HPDE6-E6E7 (cell line): Measurements from ENCODE around the gene DNTTIP2.
"Not testable (repeated sequence)": the region's sequence is repeated elsewhere in the genome, so short reads cannot be mapped to it uniquely, and the experiment has no call there.

Experiments
- DNase-seq: peaks from one replicate; pipeline ENCODE4 v3.0.0; 2011; ENCODE audit warnings: missing footprints; ENCODE audit errors: extremely low spot score

Gene DNTTIP2, protein sequence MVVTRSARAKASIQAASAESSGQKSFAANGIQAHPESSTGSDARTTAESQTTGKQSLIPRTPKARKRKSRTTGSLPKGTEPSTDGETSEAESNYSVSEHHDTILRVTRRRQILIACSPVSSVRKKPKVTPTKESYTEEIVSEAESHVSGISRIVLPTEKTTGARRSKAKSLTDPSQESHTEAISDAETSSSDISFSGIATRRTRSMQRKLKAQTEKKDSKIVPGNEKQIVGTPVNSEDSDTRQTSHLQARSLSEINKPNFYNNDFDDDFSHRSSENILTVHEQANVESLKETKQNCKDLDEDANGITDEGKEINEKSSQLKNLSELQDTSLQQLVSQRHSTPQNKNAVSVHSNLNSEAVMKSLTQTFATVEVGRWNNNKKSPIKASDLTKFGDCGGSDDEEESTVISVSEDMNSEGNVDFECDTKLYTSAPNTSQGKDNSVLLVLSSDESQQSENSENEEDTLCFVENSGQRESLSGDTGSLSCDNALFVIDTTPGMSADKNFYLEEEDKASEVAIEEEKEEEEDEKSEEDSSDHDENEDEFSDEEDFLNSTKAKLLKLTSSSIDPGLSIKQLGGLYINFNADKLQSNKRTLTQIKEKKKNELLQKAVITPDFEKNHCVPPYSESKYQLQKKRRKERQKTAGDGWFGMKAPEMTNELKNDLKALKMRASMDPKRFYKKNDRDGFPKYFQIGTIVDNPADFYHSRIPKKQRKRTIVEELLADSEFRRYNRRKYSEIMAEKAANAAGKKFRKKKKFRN

DNA sequence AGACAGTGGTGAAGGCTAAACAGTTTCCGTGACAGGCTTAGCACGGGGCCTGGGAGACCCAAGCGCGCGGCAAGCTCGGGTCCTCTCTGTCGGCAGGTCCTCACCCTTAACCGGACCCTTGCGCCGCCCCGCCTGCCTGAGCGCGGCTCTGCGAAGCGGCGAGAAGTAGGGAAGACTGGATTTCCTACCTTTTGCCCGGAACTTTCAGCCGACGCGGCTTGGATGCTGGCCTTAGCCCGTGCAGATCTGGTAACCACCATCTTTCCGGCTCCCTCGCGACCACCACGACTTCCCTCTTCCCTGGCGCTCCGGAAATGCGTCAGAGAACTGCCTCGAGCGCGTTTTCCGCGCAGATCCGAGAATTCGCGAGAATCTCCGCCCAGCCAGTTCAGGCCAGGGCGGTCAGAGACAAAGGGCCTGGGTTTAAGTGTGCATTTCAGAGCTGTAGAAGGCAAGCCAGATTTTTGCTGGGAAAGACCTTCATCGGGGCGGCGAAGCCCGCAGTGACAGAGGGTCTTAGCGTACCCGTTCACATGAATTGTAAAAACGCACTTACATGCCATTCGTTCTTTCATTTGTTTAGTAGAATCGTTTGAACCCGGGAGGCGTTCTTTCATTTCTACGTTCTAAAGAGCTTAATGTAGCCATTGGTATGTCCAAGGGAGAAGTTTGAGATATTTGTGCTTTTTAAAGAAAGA lies at the start of gene DNTTIP2:
Gene DNTTIP2, minus strand, starts transcription at position 318 of the 698 bp plus-strand sequence. Its CDS starts 58 bp downstream, at position 260.
- DNase-seq: peak; percentile 87

DNA sequence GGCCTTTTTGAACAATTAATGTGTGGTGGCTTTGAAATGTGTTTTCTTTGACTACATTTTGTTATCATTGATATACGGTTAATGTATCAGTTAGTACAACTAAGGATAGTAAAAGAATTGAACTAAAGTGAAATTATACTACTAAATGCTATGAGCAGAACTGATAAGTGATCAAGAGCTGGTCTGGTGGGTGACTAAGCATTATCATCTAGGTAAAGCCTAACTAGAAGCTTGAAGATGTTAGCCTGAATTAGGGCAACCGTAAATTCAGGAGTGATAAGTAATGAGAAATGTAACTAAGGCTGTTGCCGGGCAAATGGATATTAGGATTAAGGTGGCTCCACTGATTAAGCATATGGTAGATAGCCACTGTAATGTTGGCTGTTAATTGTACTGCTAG lies 46.2 kb upstream of the DNTTIP2 start:
- no peak for DNase-seq

DNA sequence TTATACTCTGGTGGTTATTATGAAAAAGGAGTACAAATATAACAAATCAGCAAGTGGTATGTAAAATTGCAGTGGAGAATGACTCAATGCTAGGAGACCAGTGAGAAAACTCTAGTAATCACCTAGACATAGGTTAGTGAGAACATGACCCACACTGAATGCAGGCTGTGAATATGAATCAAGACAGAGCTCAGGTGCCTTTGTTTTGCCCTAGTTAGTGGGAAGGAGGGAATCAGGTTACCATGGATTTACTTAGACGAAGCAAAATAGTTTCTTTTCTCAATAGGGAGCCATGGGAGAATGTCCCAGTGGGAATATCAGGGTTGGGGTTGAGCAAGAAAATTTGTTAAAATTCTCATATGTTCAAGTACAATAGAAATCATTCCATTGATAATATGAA lies 40.8 kb upstream of the DNTTIP2 start:
- no peak for DNase-seq

DNA sequence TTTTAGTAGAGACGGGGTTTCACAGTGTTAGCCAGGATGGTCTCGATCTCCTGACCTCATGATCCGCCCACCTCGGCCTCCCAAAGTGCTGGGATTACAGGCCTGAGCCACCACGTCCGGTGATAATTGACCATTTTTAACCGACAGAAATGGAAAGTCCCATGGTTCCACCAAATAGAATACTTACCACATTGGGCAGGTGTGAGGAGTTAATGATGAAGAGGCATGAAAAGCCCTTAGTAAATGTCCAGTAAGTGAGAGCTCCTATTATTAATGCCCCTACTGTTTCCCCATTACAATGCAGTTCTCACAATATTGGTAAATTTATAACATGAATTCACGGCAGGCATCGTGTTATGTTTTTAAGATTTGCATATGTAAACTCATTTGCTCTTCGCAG lies 38.3 kb upstream of the DNTTIP2 start:
- no peak for DNase-seq

DNA sequence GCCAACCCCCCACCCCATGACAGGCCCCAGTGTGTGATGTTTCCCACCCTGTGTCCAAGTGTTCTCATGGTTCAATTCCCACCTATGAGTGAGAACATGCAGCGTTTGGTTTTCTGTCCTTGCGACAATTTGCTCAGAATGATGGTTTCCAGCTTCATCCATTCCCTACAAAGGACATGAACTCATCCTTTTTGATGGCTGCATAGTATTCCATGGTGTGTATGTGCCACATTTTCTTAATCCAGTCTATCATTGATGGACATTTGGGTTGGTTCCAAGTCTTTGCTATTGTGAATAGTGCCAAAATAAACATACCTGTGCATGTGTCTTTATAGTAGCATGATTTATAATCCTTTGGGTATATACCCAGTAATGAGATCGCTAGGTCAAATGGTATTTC lies 31.9 kb upstream of the DNTTIP2 start:
- DNase-seq: not testable (repeated sequence)

DNA sequence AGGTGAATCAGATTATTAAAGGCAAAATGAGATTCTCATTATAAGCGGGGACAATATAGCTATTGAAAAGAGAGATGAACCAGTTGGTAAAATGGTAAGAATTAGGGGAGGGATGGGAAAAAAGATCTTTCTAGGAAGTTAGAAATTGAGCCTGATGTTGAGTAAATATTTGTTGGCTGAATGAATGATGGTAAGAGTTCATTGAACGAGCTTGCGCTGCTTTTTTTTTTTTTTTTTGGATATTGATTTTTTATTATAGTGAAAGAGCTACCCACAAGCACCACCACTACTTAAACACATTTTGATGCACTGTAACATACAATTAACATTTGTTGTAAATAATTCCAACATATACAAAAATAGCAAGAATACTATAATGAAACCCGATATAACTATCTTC lies 31.3 kb upstream of the DNTTIP2 start:
- no peak for DNase-seq

DNA sequence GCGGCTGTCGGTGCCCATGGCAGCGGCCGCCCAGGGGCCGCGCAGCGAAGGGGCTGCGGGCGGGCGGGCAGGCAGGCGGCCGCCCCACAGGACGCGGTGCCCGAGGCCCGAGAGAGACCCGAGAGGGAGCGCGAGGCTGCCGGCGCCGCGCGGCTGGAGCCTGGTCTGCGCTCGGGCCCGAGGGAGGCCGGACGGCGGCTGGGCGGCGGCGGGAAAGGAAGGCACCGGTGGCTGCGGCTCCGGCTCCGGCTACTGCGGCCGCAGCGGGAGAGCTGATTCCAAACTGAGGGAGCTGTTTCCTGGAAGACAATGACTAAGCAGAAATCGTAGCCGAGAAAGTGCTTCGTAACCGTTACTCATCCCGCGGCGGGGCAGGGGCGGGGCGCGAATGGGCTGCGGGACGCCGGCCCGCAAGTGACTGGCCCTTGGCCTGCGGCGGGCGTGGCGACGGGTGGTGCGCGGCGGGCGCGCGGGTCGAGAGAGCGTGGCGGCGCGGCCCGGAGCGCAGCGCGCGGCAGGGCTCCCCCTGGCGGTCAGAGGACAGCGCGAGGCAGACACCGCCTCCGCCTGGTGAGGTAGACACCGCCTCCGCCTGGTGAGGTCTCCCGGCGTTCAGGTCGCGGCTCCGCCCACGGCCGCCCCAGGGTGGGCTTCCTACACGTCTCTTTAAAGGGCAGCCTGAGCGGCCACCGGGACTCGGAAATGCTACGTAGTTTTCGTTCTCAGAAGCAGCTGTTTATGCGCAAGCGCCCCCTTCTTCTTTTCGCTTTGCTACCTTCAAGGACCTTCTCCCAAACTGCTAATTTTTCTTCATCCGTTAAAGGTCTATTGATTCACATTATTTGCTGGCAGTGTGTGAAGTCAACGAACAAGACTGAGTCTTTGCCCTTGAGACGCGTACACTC lies 30.4 kb upstream of the DNTTIP2 start, which contains the start of gene GCLM:
Gene GCLM, minus strand, starts transcription at position 285 of the 905 bp plus-strand sequence. Its CDS starts 267 bp downstream, at position 18.
- peak; percentile 84 for DNase-seq

DNA sequence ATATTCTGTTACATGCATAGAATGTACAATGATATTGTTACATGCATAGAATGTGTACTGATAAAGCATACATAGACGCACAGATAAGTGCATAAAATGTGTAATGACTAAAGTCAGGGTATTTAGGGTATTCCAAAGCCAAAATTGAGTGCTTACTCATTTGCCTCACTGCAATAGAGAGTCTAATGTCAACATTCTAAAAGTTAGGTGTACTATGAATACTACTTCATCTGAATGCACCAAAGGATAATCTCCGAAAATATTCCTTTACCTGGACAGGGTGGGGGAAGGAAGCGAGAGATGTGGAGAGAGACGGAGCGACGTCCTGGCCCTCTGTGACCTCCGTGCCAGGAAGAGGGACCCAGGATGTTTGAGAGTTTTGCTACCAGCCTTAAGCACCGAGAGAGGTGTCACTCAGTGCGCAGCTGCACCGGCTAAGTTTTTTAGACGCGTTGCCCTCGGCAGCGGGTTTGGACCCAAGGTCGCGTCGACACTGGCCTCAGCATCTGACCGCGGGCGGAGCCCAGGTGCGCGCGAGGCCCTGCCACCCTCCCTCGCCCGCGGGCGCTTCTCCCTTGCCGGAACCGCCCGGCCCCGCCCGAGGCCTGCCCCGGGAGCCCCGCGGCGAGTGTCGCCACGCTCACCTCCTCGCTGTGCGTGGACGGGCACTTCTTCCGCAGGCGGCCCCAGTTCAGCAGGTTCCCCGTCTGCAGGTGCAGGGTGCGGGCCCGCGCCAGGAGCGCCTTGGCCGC lies 29.6 kb upstream of the DNTTIP2 start:
- DNase-seq: peak; percentile 16

DNA sequence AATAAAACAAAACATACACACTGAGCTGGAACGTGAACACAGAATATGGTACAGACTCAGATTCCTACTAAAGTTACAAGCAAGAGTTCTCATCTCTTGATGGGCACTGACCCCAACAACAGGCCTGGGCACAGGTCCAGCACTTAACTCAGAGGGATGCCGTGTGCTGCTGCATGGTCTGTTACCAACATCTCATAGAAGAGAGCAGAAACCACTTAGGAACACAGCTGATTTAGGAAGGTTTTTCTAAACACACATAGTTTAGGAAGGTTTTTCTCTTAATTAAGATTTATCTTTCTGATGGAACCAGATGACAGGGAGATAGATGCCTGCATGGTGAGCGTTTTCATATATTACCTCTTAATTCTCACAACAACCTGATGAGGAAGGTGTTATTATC lies 28.7 kb upstream of the DNTTIP2 start:
- no peak for DNase-seq

DNA sequence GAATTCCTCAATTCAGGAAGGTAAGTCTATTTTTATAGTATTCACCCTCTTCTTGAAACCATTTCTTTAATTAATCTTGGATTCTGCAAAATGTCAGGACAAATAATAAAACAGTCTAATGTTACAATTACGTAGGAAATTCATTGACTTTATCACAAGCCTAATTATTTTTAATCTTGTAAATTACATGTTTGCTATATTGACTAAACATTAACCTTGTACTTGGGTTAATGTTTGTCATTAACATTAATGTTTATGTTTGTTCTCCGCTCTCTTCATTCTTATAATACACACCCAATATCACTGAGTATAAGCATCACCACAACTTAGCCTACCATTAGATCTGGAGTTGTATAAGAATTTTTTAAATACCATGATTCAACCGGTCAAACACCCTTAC lies 27.5 kb upstream of the DNTTIP2 start:
- no peak for DNase-seq

DNA sequence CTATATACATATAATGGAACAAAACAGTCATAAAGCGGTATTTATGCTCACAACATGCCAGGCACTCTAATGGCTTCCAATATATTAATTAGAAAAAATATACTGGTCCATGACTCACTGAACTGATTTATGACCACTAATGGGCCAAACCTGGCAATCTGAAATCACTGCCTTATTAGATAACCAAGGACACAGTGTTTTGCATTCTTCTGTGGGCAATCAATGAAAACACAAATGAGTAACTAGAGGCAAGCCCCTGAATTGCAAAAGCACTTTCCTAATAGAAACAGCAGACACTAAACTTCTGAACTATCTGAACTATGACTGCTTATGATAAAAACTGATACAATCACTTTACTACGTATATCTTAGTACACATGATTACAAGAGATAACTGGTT lies 26.7 kb upstream of the DNTTIP2 start:
- no peak for DNase-seq

DNA sequence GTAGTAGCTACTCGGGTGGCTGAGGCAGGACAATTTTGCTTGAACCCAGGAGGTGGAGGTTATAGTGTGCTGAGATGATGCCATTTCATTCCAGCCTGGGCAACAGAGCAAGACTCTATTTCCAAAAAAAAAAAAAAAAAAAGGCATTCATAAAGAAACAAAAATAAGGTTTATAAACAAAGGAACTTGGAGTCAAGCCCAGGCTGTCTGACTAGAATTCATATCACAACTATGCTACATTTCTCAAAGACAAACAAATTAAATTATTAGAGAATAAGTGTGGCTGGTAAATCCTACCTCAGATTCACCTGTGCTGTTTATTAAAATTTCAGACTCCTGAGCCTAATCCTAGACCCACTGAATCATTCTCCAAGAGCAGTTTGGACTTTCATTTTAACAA lies 26.0 kb upstream of the DNTTIP2 start:
- no peak for DNase-seq

DNA sequence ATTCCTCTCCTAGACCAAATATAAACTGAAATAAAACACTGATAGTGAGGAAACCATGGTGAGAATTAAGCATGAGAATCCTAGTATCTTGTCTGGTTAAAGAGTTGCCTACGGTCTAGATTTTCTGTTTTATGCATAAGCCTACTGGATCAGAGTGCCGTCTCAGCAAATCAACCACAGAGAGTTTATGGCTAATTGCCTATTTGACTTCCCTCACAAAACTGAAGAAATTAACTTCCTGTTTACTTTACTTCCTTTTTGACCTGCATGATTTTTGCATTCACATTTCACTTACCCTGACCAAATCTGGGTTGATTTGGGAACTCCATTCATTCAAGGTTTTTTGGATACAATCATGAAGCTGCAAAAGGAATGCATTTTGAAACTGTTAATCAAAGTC lies 25.2 kb upstream of the DNTTIP2 start:
- DNase-seq: no peak

DNA sequence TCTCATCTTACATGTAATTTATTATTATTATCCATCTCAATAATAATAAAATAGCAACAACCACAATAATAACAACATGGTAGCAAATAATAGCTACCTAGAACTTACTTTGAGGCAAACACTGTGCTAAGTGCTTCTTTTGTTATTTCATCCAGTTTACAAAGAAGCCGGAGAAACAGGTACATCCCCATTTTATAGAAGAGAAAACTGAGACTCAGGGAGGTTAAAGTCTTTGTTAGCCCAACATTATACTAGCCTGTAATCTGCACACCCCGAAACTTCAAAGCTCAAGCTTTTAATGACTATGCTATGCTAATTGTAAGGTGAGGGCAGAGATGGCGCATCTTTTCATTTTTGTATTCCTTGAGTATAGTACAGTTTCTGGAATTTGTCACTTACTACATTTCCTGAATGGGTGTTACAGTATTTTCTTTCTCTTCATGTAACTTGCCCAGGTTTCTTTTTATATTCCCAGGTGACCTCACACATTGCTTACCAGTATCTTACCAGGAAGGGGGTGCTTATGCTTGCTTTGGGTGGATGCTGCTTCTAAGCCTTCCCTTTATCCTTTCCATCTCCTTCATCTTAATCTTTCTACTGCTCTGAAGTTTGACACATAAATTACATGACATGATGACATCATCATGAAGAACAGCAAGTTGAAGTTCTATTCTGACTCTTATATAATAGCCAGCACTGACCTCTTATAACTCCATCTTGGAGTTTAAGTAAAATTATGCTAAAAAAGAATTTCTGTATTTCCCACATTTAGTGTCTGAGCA lies 21.9 kb upstream of the DNTTIP2 start:
- DNase-seq: no peak

DNA sequence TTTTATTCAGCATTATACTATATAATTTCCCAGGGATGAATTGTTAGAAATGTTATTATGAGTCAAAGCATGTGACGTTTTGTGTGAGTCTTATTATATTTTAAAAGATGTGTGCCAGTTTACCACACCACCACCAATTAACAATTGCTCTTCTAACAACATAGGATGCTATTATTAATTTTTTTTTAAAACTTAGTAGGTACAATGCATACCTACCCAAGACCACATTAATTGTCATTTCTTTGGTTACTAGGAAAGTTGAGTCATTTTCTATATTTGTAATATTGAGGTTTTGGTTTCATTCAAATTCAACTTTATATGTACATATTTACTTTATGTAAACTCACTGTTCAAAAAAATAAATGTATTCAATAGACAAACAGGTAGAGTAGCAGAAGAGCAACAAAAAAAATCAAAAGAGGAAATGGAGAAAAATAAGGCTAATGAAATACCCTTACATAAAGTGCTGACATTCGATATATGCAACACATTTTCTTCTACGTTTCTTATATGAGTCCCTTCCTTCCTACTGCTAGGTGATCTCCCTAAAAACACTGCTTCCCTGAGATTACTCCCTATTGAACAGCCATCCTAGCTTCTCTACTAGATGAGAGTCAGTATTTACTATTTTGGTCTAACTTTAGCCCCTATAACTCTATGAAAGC lies 20.7 kb upstream of the DNTTIP2 start:
- no peak for DNase-seq

DNA sequence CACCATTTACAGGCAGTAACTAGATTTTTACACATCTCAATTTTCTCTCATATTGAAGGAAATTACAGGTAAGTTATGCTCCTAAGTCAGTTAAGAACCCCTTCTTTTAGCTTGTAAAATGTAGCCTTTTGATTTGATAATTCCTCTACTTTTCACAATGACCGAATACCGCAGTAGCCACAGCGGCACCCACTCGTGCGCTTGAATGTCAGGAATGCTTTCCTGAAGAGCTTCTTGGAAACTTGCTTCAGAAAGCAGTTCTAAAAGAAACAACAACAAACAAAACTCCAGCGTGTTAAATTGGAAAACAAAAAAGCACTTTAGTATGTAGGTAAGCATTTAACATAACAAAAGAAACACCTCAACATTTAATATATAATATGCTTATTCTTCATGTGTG lies 9.9 kb upstream of the DNTTIP2 start:
- DNase-seq: no peak

DNA sequence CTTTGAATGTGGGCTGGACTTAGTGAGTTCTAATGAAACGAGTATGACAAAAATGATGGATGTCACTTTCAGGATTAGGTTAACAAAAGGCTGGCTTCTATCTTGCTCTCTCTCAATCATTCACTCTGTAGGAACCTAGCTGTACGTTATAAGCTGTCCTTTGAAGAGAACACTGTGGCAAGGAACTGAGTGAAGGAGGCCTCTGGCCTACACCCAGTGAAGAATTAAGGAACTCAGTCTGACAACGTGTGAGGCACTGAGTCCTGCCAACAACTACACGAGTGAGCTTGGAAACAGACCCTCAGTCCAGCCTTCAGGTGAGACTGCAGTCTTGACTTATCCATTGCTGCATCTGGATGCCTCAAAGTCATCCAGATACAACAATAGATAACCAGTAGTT lies 3.3 kb upstream of the DNTTIP2 start:
- DNase-seq: no peak

DNA sequence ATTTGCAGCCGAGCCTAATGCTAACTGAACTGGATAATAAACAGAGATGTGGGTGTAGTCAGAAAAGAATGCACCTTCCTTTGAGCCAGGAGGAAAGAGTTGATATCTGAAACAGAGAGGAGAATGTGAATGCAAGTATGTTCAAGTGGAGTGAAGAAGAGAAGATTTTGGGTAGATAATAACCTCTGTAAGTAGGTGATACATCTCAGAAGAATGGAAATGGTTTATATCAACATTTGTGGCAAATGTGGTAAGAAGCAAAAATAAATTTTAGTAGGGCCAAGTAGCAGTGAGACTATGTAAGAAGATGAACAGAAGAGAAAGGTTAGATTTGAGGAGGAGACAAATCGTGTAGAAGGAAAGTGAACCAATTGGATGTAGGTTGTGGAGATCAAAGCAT lies 1.7 kb upstream of the DNTTIP2 start:
- no peak for DNase-seq

DNA sequence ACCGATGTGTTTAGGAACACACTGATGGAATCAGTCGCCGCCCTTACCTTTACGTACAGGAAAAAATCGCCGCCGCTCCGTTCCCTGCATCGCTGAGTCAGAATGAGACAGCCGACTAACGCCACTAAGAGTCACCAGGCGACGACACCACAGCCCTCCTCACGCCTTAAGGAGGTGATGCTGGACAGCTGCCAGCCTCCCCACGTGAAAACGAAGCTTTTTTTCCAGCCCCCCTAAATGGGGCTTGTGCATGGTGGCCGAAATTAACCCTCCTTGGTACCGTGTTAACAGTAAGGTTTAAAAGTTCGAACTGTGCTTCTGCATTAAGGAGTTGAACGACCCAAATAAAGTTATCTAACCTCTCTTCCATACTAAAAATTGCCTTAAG lies 511 bp downstream of the DNTTIP2 start:
- peak; percentile 40 for DNase-seq
